GM13976 (cell line): ENCODE measurements around the gene CCDC50.

Experiments used
- DNase-seq: peaks from one replicate; pipeline ENCODE4 v3.0.0; 2012; ENCODE audit warnings: low spot score
- in situ Hi-C: fragments of 300-500 bp; cut with MboI; formaldehyde crosslinking; loops from one replicate; pipeline ENCODE4 v1.12.0; 2022; ENCODE audit warnings: low sequenced_read_pairs, mixed read lengths, inconsistent platforms; ENCODE audit not compliant: unreplicated experiment
- TF ChIP-seq, protein P1 (sequence below): IDR thresholded peaks from 2 replicates; pipeline ENCODE4 v1.5.1; 2012; ENCODE audit warnings: borderline replicate concordance, mild to moderate bottlenecking; ENCODE audit not compliant: insufficient read depth; ENCODE audit errors: extremely low read depth, missing control alignments, control extremely low read depth

CCDC50 gene

GRCh38 chr3:191328383-191328961 lies 722 bp upstream of the CCDC50 start:
- DNase-seq: no peak
- TF ChIP-seq, protein P1, sequence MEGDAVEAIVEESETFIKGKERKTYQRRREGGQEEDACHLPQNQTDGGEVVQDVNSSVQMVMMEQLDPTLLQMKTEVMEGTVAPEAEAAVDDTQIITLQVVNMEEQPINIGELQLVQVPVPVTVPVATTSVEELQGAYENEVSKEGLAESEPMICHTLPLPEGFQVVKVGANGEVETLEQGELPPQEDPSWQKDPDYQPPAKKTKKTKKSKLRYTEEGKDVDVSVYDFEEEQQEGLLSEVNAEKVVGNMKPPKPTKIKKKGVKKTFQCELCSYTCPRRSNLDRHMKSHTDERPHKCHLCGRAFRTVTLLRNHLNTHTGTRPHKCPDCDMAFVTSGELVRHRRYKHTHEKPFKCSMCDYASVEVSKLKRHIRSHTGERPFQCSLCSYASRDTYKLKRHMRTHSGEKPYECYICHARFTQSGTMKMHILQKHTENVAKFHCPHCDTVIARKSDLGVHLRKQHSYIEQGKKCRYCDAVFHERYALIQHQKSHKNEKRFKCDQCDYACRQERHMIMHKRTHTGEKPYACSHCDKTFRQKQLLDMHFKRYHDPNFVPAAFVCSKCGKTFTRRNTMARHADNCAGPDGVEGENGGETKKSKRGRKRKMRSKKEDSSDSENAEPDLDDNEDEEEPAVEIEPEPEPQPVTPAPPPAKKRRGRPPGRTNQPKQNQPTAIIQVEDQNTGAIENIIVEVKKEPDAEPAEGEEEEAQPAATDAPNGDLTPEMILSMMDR: no peak
- in situ Hi-C loops: no loop called here

DNA sequence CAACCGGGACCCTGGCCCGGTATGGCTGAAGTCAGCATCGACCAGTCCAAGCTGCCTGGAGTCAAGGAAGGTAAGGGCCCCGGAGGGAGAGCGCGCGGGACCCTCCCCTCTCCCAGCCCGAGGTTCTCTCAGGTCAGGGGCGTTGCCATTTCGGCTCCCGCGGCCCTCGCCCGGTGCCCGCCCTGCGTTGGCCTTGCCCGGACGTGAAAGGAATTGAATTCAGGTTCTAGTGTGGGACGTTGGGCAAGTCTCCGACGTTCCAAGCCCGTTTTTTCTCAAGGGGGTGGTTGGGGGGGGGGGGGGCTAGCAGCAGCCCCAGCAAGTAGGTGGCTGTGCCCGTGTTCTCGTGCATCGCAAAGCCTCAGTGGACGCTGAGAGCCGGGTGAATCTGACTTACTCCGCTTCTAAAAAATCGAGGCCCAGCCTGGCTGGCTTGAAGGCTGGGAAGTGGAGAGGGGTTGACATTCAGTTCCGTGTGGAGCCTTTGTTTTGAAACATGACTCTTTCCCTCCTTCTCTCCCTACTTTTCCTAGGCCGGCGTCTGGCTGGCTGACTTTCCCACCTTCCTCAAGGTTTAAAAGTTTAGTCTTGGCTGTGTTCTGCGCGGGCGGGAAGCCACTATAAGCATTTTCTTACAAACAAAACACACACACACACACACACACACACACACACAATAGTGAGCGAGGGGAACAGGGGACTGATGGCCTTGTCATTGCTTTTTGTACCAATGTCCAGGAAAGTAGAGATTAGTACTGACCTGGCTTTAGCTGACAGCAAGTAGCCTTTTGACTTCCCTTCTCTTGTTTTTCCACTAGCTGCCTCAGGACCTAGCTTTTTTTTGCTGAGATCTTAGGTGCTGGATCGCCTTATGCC lies 698 bp downstream of the CCDC50 start, which contains the start of gene UTS2B:
Gene UTS2B, minus strand, starts transcription at position 873 of the 876 bp plus-strand sequence. CDS start 48,337 bp downstream, outside the sequence.
- in situ Hi-C loops: loop anchor here (10.0 kb wide), 1 partner anchor 85 kb away; no protein-coding TSS in a partner anchor
- no peak for DNase-seq

GRCh38 chr3:191330530-191331048 lies 1.4 kb downstream of the CCDC50 start:
- TF ChIP-seq, protein P1: no peak
- no peak for DNase-seq
- in situ Hi-C loops: loop anchor here (10.0 kb wide), 1 partner anchor 86 kb away; no protein-coding TSS in a partner anchor

More for the DNA sequence above, 698 bp downstream of the CCDC50 start, which contains the start of gene UTS2B:
- TF ChIP-seq, protein P1: no peak

DNA sequence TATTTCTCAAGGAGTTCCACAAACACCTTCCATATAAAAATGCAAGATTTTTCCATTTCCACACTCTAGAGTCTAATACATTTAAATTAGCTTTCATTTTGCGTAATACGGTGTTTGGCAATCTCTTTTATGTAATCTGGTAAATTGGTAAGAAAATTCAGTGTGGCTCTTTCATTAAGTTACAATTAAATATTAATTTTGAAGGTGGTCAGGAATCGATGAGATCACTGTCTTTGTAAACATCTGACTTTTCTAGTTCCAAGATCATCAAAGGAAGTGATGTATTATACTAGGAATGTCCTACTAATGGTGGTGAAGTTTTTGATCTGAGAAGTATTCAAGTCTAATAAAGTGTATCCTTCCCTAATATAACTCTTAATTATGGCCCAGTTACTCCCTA lies 2.2 kb downstream of the CCDC50 start:
- no peak for DNase-seq
- TF ChIP-seq, protein P1: no peak
- in situ Hi-C loops: loop anchor here (10.0 kb wide), 1 partner anchor 87 kb away; no protein-coding TSS in a partner anchor

DNA sequence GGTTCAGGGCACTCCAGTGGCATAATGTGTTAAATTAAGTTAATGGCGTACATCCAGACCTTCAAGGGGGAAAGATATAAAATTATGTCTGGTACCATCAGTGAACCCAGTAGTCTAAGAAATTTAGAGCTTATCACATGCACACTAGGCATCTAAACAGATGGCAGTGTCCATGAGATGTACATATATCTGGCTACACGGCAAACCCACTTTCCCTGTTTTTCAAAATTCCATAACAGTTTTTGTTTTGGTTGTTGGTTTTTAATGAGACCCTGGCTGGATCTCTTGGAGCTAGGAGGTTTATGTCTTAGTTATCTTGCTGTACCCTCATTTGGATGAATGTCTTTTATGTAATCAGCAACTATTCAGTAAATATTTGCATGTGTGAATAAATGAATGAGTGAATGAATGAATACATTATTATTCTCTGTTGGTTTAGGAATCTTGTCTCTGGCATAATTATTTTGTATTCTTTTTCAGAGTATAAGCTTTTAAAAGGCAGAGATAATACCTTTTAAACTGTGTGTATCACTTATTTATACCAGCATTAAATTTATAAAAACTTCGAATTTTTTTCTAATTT lies 4.2 kb downstream of the CCDC50 start:
- in situ Hi-C loops: loop anchor here (10.0 kb wide), 1 partner anchor 89 kb away; no protein-coding TSS in a partner anchor
- no peak for DNase-seq
- TF ChIP-seq, protein P1: no peak

DNA sequence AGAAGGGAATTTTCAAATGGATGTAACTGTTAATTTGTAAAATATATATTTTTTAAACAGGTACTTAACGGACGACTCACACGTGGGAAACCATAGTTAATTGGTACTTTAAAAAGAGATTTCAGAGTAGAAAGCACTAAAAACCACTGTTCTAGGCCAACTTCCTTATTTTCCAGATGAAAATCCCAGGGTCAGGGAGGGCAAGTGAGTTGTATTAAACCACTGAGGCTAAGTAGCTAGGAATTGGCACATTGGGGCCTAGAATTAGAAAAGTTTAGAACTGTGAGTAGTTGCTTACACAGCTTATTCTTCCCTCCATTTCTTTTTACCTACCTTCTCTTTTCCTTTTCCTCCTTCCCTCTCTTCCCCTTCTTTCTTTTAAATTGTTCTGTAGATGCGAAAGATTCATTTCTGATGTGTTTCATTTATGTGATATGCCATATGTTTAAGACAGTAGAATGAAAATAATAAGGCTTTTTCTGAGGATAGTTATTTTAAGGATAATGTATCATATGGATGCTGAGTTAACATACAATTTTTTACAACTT lies 5.2 kb downstream of the CCDC50 start:
- TF ChIP-seq, protein P1: no peak
- DNase-seq: no peak
- in situ Hi-C loops: loop anchor here (10.0 kb wide), 1 partner anchor 90 kb away; no protein-coding TSS in a partner anchor
